Measurements from ENCODE around the gene BTG2. TPM values are rescaled to one million over a fixed set of nuclear protein-coding genes. Genes with fewer than 3 reads are reported as not detected.

The BTG2 gene
- total RNA-seq, 1 experiment from 2014 or later: 2.9 TPM

- no peak for TF ChIP-seq CTCF (conservative IDR thresholded peaks at IDR 0.05)
- H3K23me2 ChIP-seq (ENCODE audit: insufficient read length, low read depth, low read length, poor library complexity, severe bottlenecking): no peaks in the 10 kb centered on the region
- H2BK12ac ChIP-seq (ENCODE audit: insufficient read length, low read depth, low read length): no peak overlapping the region
- no peak overlapping the region for H4K5ac ChIP-seq (ENCODE audit: insufficient read length, low read depth, low read length)
- no peak overlapping the region for H3K27ac Mint-ChIP-seq
- peaks cover 2% of the 10 kb centered on the region for H4K20me1 ChIP-seq (ENCODE audit: control insufficient read depth, insufficient read depth, insufficient read length)
- H3K14ac ChIP-seq (ENCODE audit: insufficient read depth, low read length): no peak overlapping the region
- H4K8ac ChIP-seq (replicated peaks; ENCODE audit: insufficient read length, low read depth, low read length): no peak overlapping the region
- H3K4me1 Mint-ChIP-seq: peaks cover 27 to 40% of the 10 kb centered on the region in 2 experiments
- H3K23ac ChIP-seq (ENCODE audit: insufficient read length, low read depth, low read length): no peak overlapping the region
- no peak overlapping the region for H2AFZ ChIP-seq (ENCODE audit: low read length)
- no peak overlapping the region; a peak in 1 of 5 replicates for H3K4me3 Mint-ChIP-seq
- no peak overlapping the region for H2BK15ac ChIP-seq (ENCODE audit: low read depth, low read length)
- H3K79me1 ChIP-seq (ENCODE audit: insufficient read depth, low read depth, low read length, poor library complexity, severe bottlenecking): no peaks in the 10 kb centered on the region
- H3K79me2 ChIP-seq (ENCODE audit: insufficient read depth, low read length): no peaks in the 10 kb centered on the region
- no peak overlapping the region for H2BK120ac ChIP-seq (ENCODE audit: low read depth, low read length, poor library complexity, severe bottlenecking)
- no peak overlapping the region for H2BK5ac ChIP-seq (ENCODE audit: insufficient read length, low read length)
- H3K9me3 ChIP-seq (ENCODE audit: control insufficient read depth, low read depth, low read length): no peaks in the 10 kb centered on the region
- no peak overlapping the region for H3K4me2 ChIP-seq (ENCODE audit: insufficient read depth, insufficient read length, low read length)
- H2AK5ac ChIP-seq (ENCODE audit: insufficient read length, low read length): no peak overlapping the region
- H3T11ph ChIP-seq (ENCODE audit: low read length): no peak overlapping the region
- no peaks in the 10 kb centered on the region for H3K36me3 Mint-ChIP-seq (ENCODE audit: insufficient read depth in 1 of 3, low read depth in 3 of 3)
- no peak overlapping the region for H3K4ac ChIP-seq (ENCODE audit: low read depth, low read length)
- H4K91ac ChIP-seq (ENCODE audit: insufficient read length, low read depth, low read length): no peak overlapping the region
- DNase-seq: no peak
- no peak overlapping the region for H3K18ac ChIP-seq (ENCODE audit: insufficient read length, low read depth, low read length)
- H3K56ac ChIP-seq (ENCODE audit: insufficient read length, low read depth, low read length): no peak overlapping the region
- peaks cover 75% of the 10 kb centered on the region for H3K27me3 Mint-ChIP-seq (ENCODE audit: low read depth)
- H3K9ac ChIP-seq (ENCODE audit: extremely low read depth, insufficient read length, low read length): no peak overlapping the region
- peaks cover 4% of the 10 kb centered on the region; the same call in 1 of the 2 replicates for H3K4me1 ChIP-seq (ENCODE audit: insufficient read depth, low read length)
- no peaks in the 10 kb centered on the region; a peak in 1 of 5 replicates for H3K9me3 Mint-ChIP-seq
- no CpG with 5 or more reads among the region's 11 CpGs for WGBS (ENCODE audit: extremely low coverage, insufficient read length, low lambda C conversion rate)
- H2BK20ac ChIP-seq (ENCODE audit: low read depth, low read length, poor library complexity, severe bottlenecking): no peak overlapping the region
- H3K27me3 ChIP-seq (ENCODE audit: insufficient read depth, low read length): peaks cover 7% of the 10 kb centered on the region; the same call in 1 of the 2 replicates
- H3K27ac ChIP-seq (ENCODE audit: insufficient read length, low read depth, low read length): no peak overlapping the region
Observed at GRCh38 chr1:203282720-203283542, 22.4 kb upstream of the BTG2 start.
